ENCODE measurements around the gene RREB1. TPM values are rescaled to one million over a fixed set of nuclear protein-coding genes. Genes with fewer than 3 reads are reported as not detected.

Gene RREB1
- polyA plus RNA-seq, 4 donors = 17.0 to 27.3 (median 22.9) TPM

GRCh38 chr6:7088076-7088742, 19.6 kb upstream of the RREB1 start:
- DNase-seq (ENCODE audit: low read depth in 4 of 4, low spot score in 2 of 4) = no peak

DNA sequence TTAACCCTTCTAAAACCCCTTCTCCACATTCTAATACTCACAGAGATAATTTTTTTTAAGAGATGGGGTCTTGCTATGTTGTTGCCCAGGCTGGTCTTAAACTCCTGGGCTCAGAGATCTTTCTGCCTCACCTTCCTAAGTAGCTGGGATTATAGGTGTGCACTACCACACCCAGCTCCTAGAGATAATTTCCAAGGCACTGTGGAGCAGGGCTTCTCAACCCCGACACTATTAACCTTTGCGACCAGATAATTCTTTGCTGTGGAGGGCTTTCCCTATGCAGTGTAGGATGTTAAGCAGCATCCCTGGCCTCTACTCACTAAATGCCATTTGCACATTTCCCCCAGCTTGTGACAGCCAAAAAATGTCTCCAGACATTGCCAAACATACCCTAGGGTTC, 8.8 kb upstream of the RREB1 start:
- DNase-seq (ENCODE audit: low read depth in 4 of 4, low spot score in 2 of 4) = no peak

DNA sequence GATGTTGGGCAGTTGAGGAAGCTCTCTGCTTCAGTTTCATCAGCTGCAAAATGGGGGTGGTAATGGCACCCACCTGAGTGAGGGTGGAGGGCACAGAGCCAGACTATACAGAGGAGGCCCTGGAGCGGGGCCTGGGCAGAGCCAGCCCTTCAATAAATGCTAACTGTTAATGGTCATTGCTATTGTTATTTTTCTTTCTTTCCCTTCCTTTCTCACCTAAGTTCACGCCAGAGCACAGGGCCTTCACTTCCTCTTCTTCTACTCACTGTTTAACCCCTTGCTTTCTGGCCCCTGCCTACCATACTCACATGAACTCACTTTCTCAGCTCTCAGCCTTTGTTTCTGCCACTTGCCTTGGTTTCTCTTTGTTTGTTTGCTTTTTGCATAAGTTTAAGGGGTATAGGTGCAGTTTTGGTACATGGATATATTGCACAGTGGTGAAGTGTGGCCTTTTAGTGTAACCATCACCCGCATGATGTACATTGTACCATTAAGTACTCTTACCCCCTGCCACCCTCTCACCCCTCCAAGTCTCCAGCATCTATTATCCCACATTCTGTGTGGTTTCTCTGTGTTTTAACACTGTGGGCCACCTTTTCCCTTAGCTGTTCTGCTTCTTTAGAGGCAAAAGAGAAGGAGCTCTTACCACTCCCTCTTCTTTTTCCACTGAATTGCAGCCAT, 7.5 kb upstream of the RREB1 start:
- no peak for DNase-seq (ENCODE audit: low read depth in 4 of 4, low spot score in 2 of 4)

- no peak for DNase-seq (ENCODE audit: low read depth in 4 of 4, low spot score in 2 of 4)
Measured at GRCh38 chr6:7100753-7101081, 7.0 kb upstream of the RREB1 start.

GRCh38 chr6:7101290-7101689, 6.5 kb upstream of the RREB1 start:
- DNase-seq (ENCODE audit: low read depth in 4 of 4, low spot score in 2 of 4) = peak in 2 of 4 donors; percentile 36 to 41

- DNase-seq (ENCODE audit: low read depth in 4 of 4, low spot score in 2 of 4) = no peak
Measured at GRCh38 chr6:7104752-7105151, 3.0 kb upstream of the RREB1 start.

GRCh38 chr6:7106215-7106751, 1.5 kb upstream of the RREB1 start:
- no peak for DNase-seq (ENCODE audit: low read depth in 4 of 4, low spot score in 2 of 4)

GRCh38 chr6:7106752-7107577, 796 bp upstream of the RREB1 start:
- peak in 1 of 4 donors; percentile 29 for DNase-seq (ENCODE audit: low read depth in 4 of 4, low spot score in 2 of 4)

GRCh38 chr6:7108196-7108963, 619 bp downstream of the RREB1 start:
- DNase-seq (ENCODE audit: low read depth in 4 of 4, low spot score in 2 of 4) = peak in 1 of 4 donors; percentile 46

DNA sequence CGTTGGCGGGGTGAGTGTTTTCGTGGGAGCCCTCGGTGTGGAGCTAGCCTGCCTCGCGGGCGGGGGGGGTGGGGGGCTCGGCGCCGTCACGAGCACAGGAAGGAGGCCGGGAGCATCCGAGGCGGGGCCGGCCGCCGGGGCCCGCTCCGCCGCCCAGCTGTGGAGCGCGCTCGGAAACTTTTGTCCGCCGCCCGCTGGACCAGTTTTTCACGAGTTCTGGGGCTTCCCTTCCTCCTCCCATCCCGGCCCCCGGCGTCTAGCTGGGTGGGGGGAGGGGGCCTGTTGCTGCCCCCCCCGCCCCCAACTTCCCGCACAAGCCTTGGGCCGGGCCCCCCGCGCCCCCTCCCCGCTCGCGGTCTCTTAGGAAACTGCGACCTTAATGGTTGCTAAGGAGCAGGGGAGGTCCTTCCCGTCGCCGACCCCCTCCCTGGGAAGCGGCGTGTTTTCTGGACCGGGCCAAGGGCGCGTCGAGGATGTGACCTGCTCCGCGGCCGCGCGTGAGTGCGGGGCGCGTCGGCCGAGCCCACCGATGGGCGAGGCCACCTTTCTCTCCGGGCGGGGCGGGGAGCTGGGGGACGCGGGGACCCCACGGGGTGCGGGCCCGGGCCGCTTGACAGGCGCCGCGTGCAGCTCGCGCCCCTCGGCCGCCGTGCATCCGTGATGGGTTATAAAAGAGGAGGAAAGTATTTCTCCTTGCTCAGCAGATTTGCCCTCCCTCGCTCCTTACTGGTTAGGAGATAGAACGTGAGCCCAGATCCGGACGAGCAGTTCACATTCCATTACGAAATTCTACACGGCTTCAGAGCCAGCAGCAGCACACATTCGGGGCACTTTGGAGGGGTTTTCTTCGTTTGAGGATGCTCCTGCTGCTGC, 1.4 kb downstream of the RREB1 start:
- DNase-seq (ENCODE audit: low read depth in 4 of 4, low spot score in 2 of 4) = peak in 1 of 4 donors; percentile 45

- DNase-seq (ENCODE audit: low read depth in 4 of 4, low spot score in 2 of 4) = no peak
Measured at GRCh38 chr6:7110092-7110792, 2.5 kb downstream of the RREB1 start.

DNA sequence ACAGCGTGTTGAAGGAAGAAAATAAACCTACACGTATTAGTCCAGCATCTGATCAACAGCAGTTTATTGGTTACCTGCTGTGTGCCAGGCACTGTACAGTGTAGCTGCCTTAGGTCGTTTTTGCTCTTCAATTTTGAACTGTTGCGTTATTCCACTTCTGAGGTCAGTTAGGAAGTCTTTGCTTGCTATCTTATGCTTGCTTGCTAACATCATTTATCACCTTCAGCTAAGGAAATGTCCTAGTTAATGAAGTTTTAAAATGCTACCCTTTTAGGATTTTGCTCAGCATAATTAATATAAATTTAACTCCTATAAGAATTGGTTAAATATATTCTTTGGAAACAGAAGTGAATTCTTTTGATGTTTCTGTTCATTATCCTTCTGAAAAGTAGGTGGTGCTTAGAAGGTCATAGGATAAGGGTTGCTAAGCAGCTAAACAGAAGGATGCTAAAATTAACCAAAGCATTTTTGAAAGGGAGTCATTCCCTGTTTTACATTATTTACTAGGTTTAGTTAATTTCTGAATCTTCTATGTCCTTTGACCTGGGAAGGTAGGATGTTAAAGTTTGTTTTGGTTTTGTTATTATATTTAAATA, 3.4 kb downstream of the RREB1 start:
- no peak for DNase-seq (ENCODE audit: low read depth in 4 of 4, low spot score in 2 of 4)

DNA sequence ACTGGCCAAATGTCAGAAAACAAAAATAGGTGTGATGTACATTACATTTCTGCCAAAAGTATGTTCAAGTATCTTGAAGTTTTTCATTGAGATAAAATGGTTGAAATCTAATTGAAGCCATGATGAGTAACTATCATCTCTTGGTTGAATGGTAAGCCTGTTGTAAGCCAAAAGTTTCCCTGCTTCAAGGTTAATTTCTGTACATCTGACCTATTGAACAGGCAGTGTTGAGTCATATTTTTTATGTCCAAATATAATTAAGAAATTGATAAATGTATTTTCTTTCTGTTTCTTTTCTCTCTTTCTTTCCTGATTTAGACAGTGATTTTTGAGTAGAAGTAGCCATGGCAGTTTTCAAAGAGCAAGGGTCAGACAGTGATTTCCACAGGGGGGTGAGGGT, 4.4 kb downstream of the RREB1 start:
- no peak for DNase-seq (ENCODE audit: low read depth in 4 of 4, low spot score in 2 of 4)

GRCh38 chr6:7112741-7113313, 5.1 kb downstream of the RREB1 start:
- DNase-seq (ENCODE audit: low read depth in 4 of 4, low spot score in 2 of 4) = no peak

- no peak for DNase-seq (ENCODE audit: low read depth in 4 of 4, low spot score in 2 of 4)
Measured at GRCh38 chr6:7114744-7115458, 7.1 kb downstream of the RREB1 start.

DNA sequence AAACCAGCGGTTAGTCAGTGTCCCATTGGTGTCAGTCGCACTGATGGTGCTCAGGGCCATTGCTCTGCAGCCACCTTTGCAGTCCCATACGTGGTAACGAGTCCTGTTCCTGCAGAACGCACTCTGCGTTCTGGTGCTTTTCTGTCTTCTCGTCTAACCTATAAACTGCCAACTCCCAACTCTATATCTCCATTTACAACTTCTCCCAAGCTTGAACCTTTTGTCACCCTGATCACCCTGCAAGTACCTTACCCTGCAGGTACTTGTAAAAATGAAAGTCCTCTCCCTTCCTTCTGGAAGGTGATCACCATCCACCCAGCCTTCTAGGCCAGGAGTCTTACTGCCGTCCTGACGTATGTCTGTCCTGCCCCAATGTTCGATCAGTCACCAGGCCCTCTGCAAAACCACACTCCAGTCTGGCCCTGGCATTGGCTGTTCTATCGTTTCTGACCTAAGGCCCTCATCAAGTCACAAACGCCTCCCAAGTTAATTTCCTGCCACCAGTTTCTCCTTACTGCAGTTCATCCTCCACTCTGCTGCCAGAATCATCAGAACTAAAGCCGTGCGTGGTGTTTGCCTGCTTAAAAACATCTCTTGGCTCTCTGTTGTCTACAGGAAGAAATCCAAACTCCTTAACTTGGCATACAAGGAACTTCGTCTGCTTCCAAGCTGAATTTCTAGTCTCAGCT, 7.9 kb downstream of the RREB1 start:
- DNase-seq (ENCODE audit: low read depth in 4 of 4, low spot score in 2 of 4) = no peak

DNA sequence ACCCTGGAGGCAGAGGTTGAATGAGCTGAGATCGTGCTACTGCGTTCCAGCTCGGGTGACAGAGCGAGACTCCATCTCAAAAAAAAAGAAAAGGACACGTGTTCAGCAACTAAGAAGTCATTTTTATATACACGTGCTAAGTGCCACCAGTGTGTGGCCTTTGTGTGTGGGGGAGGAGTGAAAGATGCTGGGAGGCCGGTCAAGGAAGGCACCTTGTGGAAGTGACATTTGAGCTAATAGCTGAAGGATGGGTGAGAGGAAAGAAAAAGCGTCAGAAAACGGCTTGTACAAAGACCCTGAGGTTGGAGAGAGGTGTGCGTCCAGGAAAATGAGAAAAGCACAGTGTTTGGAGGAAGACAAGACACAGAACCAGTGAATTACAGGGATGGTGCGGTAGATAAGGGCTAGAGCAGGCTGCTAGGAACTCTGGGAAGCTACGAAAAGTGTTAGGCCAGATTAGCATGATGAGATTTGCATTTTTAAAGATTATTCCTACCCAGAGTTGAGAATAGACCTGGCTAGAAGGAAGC, 11.6 kb downstream of the RREB1 start:
- DNase-seq (ENCODE audit: low read depth in 4 of 4, low spot score in 2 of 4) = no peak

Data from left renal cortex interstitium (tissue), 4 donors.